ENCODE measurements around the gene GSC. TPM values are rescaled to one million over a fixed set of nuclear protein-coding genes. Genes with fewer than 3 reads are reported as not detected.

The GSC gene
- total RNA-seq, 2 donors from 2014 or later = 0.52 TPM; not detected in 1

GRCh38 chr14:94787092-94787491, 17.2 kb upstream of the GSC start:
- H3K4me3 ChIP-seq = no peak overlapping the region
- H3K36me3 ChIP-seq = no peaks in the 10 kb centered on the region
- no peaks in the 10 kb centered on the region for H3K27me3 ChIP-seq
- H3K9me3 ChIP-seq = peaks cover 0 to 9% of the 10 kb centered on the region in 2 donors
- H3K27ac ChIP-seq = no peak overlapping the region
- no peaks in the 10 kb centered on the region for H3K4me1 ChIP-seq
- TF ChIP-seq CTCF (IDR thresholded peaks at IDR 0.05) = no peak
- no peak for DNase-seq (ENCODE audit: low spot score)

- Histone ChIP-seq H3K9me3 (no peaks in the 10 kb centered on the region), H3K4me3 (no peak overlapping the region), H3K27ac (no peak overlapping the region), H3K4me1 (no peaks in the 10 kb centered on the region), H3K27me3 (peaks cover 3 to 5% of the 10 kb centered on the region in 2 donors), H3K36me3 (no peaks in the 10 kb centered on the region)
- DNase-seq (ENCODE audit: low spot score) = no peak
- TF ChIP-seq CTCF (IDR thresholded peaks at IDR 0.05) = no peak
These were observed 10.9 kb upstream of the GSC start for GRCh38 chr14:94780536-94781399.

GRCh38 chr14:94779713-94780112, 9.8 kb upstream of the GSC start:
- peaks cover 13 to 15% of the 10 kb centered on the region in 2 donors for H3K27me3 ChIP-seq
- no peak overlapping the region for H3K27ac ChIP-seq
- no peak overlapping the region for H3K4me3 ChIP-seq
- DNase-seq (ENCODE audit: low spot score) = no peak
- H3K9me3 ChIP-seq = no peaks in the 10 kb centered on the region
- TF ChIP-seq CTCF (IDR thresholded peaks at IDR 0.05) = no peak
- H3K36me3 ChIP-seq = no peaks in the 10 kb centered on the region
- H3K4me1 ChIP-seq = no peaks in the 10 kb centered on the region

- H3K4me3 ChIP-seq = no peak overlapping the region
- no peaks in the 10 kb centered on the region for H3K9me3 ChIP-seq
- H3K4me1 ChIP-seq = peaks cover 0 to 7% of the 10 kb centered on the region in 2 donors
- peaks cover 48 to 49% of the 10 kb centered on the region in 2 donors for H3K27me3 ChIP-seq
- TF ChIP-seq CTCF (IDR thresholded peaks at IDR 0.05) = no peak
- no peak overlapping the region for H3K27ac ChIP-seq
- no peak for DNase-seq (ENCODE audit: low spot score)
- no peaks in the 10 kb centered on the region for H3K36me3 ChIP-seq
These were observed 5.9 kb upstream of the GSC start for GRCh38 chr14:94775871-94776210.

GRCh38 chr14:94775091-94775870, 5.4 kb upstream of the GSC start:
- no peak for TF ChIP-seq CTCF (IDR thresholded peaks at IDR 0.05)
- no peak overlapping the region for H3K27ac ChIP-seq
- H3K9me3 ChIP-seq = no peaks in the 10 kb centered on the region
- no peaks in the 10 kb centered on the region for H3K36me3 ChIP-seq
- H3K4me3 ChIP-seq = no peak overlapping the region
- H3K4me1 ChIP-seq = peaks cover 0 to 11% of the 10 kb centered on the region in 2 donors
- no peak for DNase-seq (ENCODE audit: low spot score)
- H3K27me3 ChIP-seq = peaks cover 51 to 54% of the 10 kb centered on the region in 2 donors
